IPS-18c (cell line): ENCODE measurements around the gene HIP1R.

Experiments
- H3K4me3 ChIP-seq: 2 replicates; pipeline ENCODE4 v1.7.0; 2013; ENCODE audit warnings: low read depth, mild to moderate bottlenecking, low read length, moderate library complexity; ENCODE audit not compliant: insufficient read depth
- H3K9me3 ChIP-seq: one replicate; pipeline ENCODE4 v1.6.1; 2013; ENCODE audit warnings: mild to moderate bottlenecking, low read length, moderate library complexity; ENCODE audit not compliant: control insufficient read depth, insufficient read depth

The HIP1R gene

GRCh38 chr12:122843455-122843854 lies 8.2 kb downstream of the HIP1R start:
- Histone ChIP-seq H3K4me3 (no peak overlapping the region), H3K9me3 (no peaks in the 10 kb centered on the region)

- Histone ChIP-seq H3K4me3 (no peak overlapping the region), H3K9me3 (no peaks in the 10 kb centered on the region)
Measured at GRCh38 chr12:122844366-122844971, 9.2 kb downstream of the HIP1R start.

- no peak overlapping the region for H3K4me3 ChIP-seq
- no peaks in the 10 kb centered on the region for H3K9me3 ChIP-seq
Measured at GRCh38 chr12:122845041-122845864, 10.0 kb downstream of the HIP1R start.

GRCh38 chr12:122845865-122846621 lies 10.8 kb downstream of the HIP1R start:
- Histone ChIP-seq H3K4me3 (no peak overlapping the region), H3K9me3 (no peaks in the 10 kb centered on the region)

GRCh38 chr12:122846622-122847515 lies 11.6 kb downstream of the HIP1R start:
- Histone ChIP-seq H3K9me3 (no peaks in the 10 kb centered on the region), H3K4me3 (no peak overlapping the region)

GRCh38 chr12:122847516-122847836 lies 12.2 kb downstream of the HIP1R start:
- no peak overlapping the region for H3K4me3 ChIP-seq
- H3K9me3 ChIP-seq: no peaks in the 10 kb centered on the region

GRCh38 chr12:122847921-122848421 lies 12.7 kb downstream of the HIP1R start:
- no peak overlapping the region for H3K4me3 ChIP-seq
- H3K9me3 ChIP-seq: no peaks in the 10 kb centered on the region

- H3K4me3 ChIP-seq: no peak overlapping the region
- H3K9me3 ChIP-seq: peaks cover 2% of the 10 kb centered on the region
Measured at GRCh38 chr12:122848471-122849351, 13.5 kb downstream of the HIP1R start.

GRCh38 chr12:122849352-122850047 lies 14.2 kb downstream of the HIP1R start:
- H3K9me3 ChIP-seq: peaks cover 2% of the 10 kb centered on the region
- H3K4me3 ChIP-seq: no peak overlapping the region

- Histone ChIP-seq H3K9me3 (peaks cover 2% of the 10 kb centered on the region), H3K4me3 (no peak overlapping the region)
Measured at GRCh38 chr12:122850048-122850445, 14.8 kb downstream of the HIP1R start.

GRCh38 chr12:122850695-122851350 lies 15.6 kb downstream of the HIP1R start:
- Histone ChIP-seq H3K9me3 (peaks cover 2% of the 10 kb centered on the region), H3K4me3 (no peak overlapping the region)

GRCh38 chr12:122851820-122852219 lies 16.6 kb downstream of the HIP1R start:
- Histone ChIP-seq H3K9me3 (peaks cover 2% of the 10 kb centered on the region), H3K4me3 (no peak overlapping the region)

GRCh38 chr12:122852336-122853275 lies 17.3 kb downstream of the HIP1R start:
- Histone ChIP-seq H3K9me3 (peaks cover 2% of the 10 kb centered on the region), H3K4me3 (no peak overlapping the region)

GRCh38 chr12:122853582-122854245 lies 18.5 kb downstream of the HIP1R start:
- Histone ChIP-seq H3K4me3 (no peak overlapping the region), H3K9me3 (peaks cover 2% of the 10 kb centered on the region)
